Middle frontal gyrus (tissue), 1 donor: ENCODE results near the gene SND1.

ENCODE experiments used
- DNase-seq: peaks from one replicate; pipeline ENCODE4 v3.0.0-alpha.2; 2015; ENCODE audit warnings: low spot score; ENCODE audit errors: extremely low spot score

The SND1 gene

DNA sequence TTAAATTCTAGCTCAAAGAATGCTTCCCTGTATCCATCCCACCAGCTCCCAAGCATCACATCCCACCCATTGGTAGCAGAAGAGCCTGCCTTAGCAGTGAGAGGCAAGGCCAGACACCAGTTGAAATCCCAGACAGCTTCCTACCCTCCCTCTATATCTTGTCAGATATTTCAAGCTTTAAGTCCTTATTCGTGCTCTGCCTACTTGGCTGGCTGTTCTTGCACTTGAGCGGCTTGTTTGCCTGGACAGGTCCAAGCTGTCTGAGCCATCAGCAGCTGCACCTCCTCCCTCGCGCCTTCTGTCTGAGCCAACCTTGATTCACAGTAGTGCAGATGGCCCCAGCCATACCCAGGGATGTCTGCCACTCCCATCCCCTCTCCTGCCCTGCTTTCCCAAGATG, 362.8 kb downstream of the SND1 start:
- DNase-seq = no peak

DNA sequence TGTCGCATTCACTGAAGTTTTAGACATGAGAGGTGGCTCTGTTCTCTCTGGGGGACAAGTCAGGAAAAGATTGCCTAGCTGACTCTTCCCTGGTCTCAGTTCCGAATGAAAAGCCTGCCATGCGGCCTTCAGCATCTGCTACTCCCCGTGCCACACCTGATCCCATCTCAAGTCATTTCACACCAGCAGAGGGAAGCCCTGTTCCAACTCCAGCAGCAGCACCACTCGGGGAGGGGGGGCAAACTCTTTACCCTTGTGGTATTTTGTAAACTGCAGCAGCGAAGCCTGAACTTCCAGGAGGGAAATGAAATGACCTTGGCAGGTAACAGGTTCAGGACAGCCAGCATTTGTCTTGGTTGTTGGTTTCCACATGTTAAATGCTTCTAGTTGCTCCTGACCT, 365.5 kb downstream of the SND1 start:
- DNase-seq = no peak

DNA sequence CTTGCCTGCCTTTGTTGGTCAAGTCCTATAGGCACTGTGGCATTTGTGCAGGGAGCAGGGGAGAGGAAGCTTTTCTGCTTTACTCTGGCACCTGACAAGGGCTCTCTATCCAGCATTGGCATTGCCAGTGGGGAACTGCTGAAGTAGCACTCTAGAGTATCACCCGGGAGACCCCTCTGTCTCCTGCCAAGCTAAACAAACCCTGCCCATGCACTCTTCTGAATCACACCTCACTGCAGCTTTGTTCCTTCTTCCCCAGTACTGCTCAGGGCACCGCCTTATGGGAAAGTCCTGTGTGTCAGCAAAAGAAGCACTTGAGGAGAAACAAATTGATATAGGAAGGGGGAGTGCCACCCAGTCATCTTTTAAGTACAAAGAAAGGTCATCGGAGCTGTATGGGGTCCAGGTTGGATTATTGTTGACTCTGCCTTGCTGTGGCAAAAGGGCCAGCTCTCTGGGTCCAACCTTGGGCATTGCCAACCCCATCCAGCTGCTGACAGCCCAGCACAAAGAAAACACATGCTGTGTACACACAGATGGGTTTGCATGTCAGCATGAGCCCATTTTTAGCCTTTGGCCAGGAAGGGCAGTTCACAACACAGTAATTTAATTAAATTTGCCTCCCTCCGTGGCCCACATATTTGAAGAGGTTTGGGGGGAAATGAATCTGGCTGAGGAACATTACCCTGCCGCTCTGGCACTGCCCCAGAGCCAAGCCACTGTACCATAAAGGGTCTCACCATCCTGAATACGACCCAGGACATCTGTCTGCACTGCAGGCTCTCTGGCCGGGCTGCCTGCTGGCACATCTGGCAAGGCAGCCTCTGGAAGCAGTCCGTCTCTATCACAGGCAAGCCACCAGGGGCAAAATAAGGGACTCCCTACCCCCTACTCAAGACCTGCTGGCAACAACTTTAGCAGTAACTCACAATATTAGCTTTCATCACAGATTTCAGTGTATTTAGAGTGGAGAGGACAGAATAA, 366.2 kb downstream of the SND1 start:
- DNase-seq = no peak

DNA sequence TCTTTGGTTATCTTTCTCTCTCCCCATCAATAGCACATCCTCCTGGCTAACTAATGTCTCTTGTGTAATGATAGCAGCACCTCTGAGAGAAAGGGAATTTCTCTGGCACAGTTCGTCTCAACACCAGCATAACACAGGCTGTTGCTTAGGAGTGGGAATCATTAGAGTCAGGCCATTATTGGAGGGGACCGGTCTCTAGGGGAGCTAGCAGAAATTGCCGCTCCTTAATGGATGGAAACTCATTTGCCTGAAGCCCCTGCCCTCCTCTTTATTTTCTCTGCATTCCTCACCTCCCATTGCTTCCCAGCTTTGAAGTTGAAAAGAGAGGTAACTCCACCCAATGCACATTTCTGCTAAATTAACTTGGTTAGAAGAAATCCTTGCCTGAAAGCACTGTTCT, 367.3 kb downstream of the SND1 start:
- no peak for DNase-seq

DNA sequence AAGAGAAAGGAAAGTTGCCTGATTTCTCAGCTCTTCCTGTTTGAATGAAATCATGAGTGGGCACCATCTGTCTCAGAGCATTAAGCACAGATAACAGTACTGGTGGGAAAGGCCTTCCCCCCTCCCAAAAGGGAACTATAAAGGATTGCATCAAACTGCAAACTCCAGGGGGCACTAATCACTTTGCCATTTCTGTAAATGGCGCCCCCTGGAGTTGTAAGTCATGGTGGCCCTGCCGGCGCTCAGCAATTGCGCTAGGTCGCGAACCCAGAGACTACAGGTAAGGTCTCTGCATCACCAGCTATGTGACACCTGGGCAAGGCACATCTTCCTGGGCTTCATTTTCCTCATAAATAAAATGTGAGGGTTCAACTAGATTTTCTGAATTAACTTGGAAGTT, 368.2 kb downstream of the SND1 start:
- no peak for DNase-seq

DNA sequence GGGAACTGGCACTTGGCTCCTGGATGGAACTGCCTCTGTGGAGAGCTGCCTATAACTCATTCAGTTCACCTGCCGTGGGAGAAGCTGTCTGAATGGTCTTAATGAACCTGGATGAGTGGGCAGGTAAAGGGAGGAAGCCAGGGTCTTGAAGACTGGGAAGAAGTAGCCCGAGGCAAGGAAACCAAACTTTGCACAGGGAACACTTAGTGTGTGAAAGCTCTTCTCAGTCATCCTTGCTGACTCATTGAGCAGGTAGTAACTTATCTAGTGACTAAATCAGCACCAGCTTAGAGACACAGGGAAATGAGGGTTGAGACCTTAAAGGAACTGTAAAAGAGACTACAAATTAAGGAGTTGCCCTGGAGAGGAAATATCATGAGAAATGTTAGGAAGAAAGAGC, 369.4 kb downstream of the SND1 start:
- DNase-seq = no peak

DNA sequence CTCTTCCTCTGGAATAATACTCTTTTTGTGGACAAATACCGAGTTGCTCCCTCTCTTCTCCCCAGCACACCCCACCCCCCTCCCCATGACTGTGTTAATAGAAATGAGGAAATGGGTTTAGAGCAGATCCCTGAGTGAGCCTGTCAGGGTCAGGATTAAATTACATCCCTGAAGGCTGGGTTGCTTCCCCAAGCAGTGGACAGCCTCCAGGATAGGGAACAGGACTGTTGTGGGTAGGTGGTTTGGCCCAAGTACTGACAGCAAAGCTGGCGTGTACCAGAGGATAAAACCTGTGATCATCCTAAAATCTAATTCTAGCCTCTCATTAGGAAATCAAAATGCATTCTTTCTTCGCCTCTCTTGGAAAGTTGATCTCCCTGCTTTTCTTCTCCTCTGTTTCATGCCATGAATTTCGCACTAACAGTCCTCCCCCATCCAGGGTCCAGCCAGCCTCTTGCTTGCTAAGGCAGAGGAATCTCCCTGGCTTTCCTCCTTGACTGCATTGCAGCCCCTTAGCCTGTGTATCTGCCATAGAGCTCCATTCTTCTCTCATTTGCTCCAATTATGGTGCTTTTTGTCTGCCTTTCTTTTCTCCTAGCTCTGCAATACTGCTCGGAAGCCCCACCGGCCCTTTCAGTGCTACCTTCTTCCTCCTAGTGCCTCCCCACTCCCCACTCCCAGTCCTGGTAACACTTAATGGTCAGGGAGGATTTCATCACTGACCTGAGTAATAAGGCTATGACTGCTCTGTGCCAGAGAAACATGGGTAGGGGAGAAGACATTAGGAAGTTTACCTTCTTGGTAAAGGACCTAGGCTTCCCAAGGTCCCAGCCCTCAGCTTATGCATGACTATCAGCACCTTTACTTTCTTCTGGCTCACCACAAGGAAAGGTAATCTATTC, 370.9 kb downstream of the SND1 start:
- no peak for DNase-seq

DNA sequence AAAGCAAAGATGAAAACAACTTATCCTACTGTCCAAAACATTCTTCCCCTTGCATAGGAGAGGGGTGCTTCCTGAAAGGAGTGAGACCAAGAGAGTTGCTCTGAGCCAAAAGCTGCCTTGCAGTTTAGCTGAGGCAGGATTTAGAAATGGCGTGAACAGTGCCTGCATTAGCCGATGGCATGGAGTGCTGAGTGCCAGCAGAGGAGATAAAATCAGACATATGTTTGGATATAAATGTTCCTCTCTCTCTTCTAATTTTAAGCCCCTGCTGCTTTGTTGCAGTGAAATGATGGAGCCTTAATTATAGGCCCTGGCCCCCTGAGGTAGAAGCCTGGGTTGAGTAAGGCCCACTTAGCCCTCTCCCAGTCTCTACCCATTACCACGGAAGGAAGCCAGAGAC, 372.2 kb downstream of the SND1 start:
- no peak for DNase-seq

DNA sequence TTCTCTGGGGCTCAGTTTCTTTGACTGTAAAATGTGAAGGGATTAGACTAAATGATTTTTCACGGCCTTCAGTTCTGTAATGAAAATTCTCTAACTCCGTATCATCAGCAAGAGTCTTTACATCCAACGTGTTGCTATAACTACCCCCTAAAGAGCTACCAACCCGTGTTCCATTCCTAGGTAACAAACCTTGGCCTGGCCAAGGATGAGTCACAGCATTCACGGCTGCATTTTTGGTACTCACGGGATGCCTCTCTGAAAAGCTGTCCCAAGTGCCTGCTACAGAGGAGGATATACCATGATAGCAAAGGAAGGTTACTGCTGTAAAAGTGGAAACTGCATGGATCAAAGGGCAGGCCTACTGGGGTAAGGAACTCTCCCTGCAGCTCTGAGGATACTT, 373.4 kb downstream of the SND1 start:
- no peak for DNase-seq

DNA sequence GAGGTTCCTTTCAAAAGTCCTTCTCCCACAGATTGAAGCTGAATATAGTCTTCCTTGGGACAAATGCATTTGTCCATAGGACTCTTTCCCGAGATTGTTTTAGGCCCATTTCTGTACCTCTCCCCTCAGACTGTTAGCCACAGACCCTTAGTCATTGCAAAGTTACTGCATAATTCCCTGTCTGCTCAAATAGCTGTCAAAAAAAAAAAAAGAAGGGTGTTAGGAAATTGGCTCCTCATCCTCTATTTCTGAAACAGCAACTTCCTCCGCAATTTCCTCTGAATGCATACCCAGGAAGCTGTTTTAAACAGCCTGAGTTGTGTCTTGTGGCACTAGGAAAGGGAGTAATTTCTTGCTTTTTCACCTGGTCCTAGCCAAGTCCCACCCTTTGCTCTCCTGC, 373.8 kb downstream of the SND1 start:
- DNase-seq = no peak

DNA sequence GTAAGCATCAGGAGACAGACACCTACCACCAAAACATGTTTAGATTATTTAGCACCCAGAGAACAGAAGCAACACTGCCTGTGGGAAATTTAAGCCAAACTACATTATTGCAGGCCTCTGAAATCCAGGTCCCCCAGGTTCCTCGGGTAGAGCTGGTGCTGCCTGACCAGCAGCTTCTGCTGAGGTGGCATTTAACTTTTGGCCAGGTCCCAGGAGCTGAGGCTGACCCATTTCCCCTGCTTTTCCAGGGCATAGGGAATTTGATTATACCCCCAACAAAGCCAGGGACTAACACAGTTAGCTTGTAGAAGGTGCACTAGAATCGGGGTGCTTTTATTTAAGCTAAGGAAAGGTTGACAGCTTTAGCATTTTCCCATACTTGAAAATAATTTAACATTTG, 374.6 kb downstream of the SND1 start:
- DNase-seq = no peak

DNA sequence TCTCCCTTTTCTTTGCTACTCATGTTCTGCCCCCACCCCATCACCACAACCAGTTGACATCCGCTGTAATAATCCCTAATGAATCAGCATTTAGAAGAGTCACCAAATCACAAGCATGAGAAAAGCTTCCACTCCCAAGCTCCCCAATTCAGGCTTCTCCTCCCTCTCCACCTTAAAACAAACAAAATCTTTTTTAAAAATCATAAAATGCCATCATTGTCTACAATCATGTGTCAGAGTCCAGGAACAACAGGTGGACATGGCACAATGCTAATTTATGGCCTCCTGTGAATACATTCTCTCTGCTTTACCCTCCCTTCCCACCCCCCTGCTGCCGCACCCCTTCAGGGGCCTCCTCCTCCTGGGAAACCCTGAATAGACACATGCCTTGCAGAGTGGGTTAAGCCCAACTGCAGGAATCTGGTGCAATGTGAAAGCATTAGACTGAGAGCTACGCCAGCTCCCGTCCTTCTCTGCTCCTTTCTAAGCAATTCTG, 375.5 kb downstream of the SND1 start:
- DNase-seq = no peak

DNA sequence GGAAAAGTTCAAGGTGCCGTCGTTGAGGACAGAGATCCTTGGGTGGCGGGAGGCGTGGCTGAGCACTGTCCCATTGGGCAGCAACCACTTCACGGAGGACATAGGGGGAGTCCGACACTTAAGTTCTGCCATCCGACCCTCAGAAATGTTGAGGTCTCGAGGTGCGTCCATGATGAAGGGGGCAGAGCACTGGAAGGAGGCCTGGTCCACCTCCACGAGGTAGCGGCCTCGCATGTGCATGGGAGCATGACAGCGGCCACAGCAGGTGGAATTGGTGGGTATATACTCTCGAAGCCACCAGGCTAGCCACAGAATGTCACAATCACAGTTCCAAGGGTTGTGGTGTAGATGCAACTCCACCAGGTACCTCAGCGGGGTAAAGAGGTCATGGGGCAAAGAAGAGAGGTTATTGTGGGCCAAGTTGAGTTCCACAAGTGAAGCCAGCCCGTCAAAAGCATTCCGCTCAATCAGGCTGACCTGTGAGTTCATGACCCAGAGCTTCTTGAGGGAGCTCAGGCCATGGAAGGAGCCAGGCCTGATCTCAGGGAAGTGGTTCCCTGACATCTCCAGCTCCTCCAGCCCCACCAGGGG, 377.5 kb downstream of the SND1 start:
- no peak for DNase-seq

DNA sequence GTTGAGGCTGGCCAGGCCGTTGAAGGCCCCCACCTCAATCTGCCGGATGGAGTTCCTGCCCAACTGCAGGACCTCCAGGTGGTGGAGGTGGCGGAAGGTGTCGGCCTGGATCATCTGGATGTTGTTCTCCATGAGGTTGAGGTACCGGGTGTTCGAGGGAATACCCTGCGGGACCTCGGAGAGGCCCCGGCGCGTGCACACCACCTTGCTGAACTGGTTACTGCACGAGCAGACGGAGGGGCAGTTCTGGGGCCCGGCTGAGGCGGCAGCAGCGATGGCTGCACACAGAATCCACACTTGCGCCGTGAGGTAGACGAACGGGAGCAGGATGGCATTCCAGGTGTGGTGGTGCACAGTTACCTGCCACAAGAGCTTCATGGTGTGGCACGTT, 378.3 kb downstream of the SND1 start:
- no peak for DNase-seq

DNA sequence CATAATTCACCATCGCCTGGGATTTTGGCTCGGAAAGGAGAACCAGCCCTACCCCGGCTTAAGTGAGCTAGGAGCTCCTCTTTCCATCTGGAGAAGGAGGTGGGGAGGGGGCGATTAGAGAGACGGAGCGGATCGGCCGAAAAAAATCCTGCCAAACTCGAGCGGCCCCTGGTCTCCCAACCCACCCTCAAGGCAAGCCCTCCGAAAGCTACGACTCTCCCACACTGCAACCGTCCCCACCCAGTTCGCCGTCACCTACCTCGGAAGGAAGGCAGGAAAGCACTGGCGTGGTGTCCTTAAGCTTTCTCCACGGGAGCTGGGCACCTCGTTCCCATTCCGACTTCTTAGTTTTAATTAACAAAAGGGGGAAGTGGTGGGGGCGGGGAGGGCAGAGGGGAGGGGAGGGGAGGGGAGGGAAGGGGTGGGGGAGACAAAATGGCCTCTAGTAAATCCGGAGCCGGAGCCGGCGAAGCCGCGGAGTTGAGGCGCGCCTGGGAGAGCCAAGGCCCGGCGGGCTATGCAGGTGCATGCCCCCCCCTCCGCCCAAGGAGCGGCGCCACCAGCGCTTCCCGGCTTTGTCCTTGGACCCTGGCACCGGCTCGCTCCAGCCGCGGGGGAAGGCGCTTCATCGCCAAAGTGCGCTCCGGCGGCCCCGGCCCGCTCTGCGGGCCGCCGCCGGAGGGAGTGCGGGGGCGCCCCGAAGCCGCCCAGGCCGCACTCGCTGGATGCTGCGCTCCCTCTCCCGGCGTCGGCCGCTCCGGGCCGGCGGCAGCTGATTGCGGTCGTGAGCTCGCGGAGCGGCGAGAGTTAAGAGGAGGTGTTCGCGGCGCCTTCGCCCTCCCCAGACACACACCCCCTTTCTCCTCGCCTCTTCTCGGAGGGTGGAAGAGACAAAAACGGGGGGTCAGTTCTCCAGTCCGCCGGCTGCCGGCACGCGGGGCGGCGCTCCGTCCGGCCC, 378.9 kb downstream of the SND1 start, which contains the start of gene LRRC4:
Gene LRRC4, minus strand, starts transcription at position 784 of the 958 bp plus-strand sequence. CDS start 797 bp downstream, outside the sequence.
- no peak for DNase-seq

DNA sequence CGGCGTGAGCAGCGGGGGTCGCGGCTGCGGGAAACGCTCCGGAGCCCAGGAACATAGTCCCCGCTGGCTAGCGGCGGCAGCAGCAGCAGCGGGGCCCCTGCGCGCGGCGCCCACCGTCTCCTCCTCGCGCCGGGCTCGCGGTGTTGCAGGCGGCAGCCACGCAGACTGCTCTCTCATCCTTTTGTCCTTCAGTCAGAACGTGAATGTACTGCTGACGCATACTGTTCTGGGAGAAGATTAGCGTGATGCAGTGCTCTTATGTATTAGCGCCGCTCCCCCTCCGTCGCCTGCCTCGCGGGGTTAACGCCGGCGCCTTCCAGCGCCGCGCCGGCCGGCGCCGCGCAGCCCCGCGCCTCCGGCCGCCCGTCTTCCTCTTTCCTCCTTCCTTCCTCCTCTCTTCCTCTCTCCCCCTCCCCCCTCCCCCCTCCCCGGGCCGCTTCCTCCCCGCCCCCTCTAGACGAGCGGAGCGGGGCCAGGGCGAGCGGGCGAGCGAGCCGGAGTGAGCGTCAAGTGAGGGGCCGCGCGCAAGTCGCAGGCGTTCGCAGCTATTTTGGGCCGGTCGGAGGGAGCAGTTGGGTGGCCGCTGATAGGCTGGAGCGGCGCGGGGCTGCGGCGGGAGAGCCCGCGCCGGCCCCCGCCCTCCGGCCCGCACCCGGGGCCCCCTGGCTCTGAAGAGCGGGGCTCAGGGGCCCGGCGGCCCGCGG, 380.1 kb downstream of the SND1 start:
- no peak for DNase-seq

DNA sequence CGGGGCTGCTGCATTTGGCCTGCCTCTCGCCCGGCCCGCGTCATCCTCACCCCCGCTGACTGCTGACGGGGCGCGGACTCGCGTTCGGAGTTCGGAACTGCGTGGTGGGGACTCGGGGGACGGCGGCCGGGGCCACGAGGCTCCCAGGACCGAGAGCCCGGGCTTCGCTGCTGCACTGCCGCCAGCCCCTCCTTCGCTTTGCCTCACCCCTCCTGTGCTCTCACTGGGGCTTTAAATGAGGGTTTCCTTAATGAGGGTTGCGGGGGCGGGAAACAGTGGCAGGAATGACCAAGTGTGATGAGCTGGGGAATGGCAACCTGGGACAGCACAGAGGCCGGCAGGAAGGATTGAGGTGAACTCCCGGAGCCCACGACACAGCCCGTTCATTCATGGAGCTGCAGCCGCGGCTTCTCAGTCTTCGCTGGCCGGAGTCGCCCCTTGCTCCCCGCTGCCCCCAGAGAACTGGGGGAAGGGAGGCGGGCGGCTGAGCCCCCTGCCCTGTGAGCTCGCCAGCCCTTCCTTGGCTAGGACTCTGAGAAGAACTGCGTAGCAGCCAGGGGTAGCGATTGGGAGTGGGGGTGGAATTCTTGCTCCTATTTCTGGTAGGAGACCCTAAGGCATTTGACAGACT, 380.7 kb downstream of the SND1 start:
- DNase-seq = no peak

DNA sequence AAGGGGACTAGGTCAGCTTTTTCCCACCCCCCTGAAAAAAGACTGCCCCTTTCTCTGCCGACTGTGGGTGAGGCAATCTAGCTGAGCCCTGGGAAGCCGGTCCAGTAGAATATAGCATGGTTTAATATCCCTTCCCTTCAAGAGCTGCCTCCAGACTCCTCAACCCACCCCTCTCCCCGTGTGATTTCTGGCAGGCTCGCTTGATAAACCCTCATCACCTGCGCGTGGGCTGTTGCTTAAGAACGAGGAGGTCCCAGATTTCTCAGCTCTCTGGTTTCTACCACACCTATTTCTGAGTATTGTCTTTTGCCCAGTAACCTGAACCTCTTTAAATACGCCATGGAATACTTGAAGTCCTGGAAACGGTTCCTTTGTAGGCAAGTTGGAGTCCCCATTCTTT, 381.3 kb downstream of the SND1 start:
- no peak for DNase-seq

DNA sequence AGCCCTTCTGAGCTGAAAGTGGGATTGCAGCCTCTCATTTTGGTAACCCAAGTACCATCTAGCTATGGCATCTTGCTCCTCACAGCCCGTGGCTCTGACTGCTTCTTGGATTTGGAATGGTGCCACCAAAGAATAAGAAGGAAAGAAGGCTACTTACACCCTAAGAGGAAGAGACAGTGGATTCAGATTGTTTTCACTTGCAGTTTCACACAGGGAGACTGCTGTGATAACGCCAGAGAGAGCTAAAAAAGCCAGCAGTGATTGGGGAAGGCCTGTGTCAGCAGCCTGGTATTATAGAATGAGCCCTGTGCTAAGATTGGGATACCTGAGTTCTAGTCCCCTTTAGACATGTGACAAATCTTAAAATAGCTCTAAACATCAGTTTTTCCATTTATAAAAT, 382.8 kb downstream of the SND1 start:
- DNase-seq = no peak
